Adrenal gland (tissue), 5 donors: ENCODE data around the gene TMEM201.

Source experiments
- CTCF ChIP-seq, 6 experiments: fragments of 450-650 bp in 4 of 6; fragments of 200-600 bp in 2 of 6; sonication (generic) in 1 of 6; IDR thresholded peaks; 1 replicate in 5 of 6; 2 replicates in 1 of 6; pipeline versions ENCODE4 v1.5.1 to v1.8.0; 2016 to 2021; ENCODE audit warnings: antibody characterized with exemption in 6 of 6, mild to moderate bottlenecking in 2 of 6, moderate library complexity in 1 of 6
- POLR2A ChIP-seq, 2 donors: fragments of 450-650 bp; IDR thresholded peaks; one replicate each; pipeline ENCODE4 v1.6.1; 2017; ENCODE audit warnings: antibody characterized with exemption in 2 of 2, mild to moderate bottlenecking in 2 of 2, moderate library complexity in 1 of 2
- donor health status: DM: no; HTN: no; CAD: no.

GRCh38 chr1:9605946-9606455 is 17.3 kb downstream of the TMEM201 start:
- TF ChIP-seq CTCF (IDR thresholded peaks at IDR 0.05), result no peak
- no peak for TF ChIP-seq POLR2A (IDR thresholded peaks at IDR 0.05)
